C4-2B (cell line): Measurements from ENCODE around the gene ADA.

ENCODE experiments used
- H3K27ac ChIP-seq: fragments of 450-650 bp; 2 replicates; pipeline ENCODE4 v1.5.1; 2017
- ZFX ChIP-seq: fragments of 450-650 bp; IDR thresholded peaks from 2 replicates; pipeline ENCODE4 v1.6.1; 2017
- TF ChIP-seq, protein P1 (sequence below): fragments of 450-650 bp; conservative IDR thresholded peaks from 2 replicates; pipeline ENCODE4 v1.5.1; 2017; ENCODE audit warnings: mild to moderate bottlenecking

Gene ADA

DNA sequence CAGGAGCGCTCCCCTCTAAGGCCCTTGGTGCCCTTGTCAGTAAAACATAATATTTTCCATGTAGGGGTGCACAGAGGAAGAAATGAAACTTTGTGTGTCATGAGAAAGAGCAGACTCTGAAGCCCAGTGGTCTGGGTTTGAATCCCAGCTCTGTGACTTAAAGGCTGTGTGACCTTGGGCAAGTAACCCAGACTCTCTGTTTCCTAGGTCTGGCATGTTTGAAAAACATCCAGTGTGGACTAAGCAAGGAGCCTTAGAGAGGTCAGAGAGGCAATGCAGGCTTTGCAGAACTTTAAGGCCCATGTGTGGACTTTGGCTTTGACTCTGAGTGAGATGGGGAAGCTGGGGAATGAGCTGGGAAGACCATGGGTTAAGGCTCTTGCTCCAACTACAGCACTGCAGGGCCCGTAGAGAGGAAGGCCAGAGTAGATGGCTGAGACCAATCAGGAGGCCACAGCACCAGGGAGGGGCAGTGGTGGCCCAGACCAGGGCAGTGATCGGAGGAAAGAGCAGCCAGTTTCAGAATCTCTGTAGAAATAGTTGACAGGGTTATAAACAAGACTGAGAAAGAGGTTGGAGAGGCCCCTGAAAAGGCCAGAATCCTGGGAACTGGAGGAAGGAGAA lies 18.2 kb downstream of the ADA start:
- TF ChIP-seq ZFX, result no peak
- TF ChIP-seq, protein P1, sequence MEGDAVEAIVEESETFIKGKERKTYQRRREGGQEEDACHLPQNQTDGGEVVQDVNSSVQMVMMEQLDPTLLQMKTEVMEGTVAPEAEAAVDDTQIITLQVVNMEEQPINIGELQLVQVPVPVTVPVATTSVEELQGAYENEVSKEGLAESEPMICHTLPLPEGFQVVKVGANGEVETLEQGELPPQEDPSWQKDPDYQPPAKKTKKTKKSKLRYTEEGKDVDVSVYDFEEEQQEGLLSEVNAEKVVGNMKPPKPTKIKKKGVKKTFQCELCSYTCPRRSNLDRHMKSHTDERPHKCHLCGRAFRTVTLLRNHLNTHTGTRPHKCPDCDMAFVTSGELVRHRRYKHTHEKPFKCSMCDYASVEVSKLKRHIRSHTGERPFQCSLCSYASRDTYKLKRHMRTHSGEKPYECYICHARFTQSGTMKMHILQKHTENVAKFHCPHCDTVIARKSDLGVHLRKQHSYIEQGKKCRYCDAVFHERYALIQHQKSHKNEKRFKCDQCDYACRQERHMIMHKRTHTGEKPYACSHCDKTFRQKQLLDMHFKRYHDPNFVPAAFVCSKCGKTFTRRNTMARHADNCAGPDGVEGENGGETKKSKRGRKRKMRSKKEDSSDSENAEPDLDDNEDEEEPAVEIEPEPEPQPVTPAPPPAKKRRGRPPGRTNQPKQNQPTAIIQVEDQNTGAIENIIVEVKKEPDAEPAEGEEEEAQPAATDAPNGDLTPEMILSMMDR, result no peak
- no peak overlapping the region for H3K27ac ChIP-seq

DNA sequence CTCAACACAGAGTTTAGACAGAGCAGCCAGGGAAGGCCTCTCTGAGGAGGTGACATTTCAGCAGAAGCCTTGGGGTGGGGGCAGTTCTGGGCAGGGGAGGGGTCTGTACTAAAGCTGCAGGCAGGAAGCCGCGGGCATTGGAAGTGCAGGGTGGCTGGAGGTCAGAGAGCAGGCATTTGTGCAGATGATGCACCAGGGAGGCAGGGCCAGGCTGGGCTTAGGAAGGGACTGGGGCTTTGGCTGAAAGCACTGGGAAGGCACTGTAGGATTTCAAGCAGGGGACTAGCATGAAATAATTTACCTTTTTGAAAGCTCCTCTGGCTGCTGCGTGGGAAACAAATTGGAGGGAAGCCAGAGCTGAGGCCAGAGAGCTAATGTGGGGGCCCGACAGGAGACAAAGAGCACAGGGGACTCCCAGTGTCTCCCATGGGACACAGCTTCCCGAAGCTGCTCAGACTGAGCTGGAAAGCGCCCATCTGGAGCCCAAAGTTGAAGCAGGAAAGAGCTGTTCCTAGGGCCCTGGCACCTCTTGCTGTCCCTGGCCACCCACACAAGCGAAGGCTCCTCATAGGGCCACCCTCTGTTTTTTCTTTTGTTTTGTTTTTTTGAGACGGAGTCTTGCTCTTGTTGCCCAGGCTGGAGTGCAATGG lies 19.3 kb downstream of the ADA start:
- H3K27ac ChIP-seq, result no peak overlapping the region
- TF ChIP-seq, protein P1, result no peak
- TF ChIP-seq ZFX, result no peak

DNA sequence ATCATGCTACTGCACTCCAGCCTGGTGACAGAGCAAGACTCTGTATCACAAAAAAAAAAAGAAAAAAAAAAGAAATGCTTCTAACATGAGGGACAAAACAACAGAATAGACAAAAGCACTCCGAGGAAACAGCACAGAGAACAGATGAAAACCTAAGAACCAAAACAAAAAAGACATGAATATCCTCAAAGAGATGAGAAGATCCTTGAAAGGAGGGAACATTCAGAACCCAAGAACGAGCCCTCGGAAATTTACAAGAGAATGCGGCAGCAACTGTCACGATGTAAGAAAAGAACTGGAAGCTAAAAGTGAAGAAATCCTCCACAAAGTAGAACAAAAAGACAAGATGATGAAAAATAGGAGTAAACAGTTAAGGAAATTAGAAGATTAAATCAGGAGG lies 21.2 kb downstream of the ADA start:
- TF ChIP-seq, protein P1, result no peak
- no peak for TF ChIP-seq ZFX
- no peak overlapping the region for H3K27ac ChIP-seq

DNA sequence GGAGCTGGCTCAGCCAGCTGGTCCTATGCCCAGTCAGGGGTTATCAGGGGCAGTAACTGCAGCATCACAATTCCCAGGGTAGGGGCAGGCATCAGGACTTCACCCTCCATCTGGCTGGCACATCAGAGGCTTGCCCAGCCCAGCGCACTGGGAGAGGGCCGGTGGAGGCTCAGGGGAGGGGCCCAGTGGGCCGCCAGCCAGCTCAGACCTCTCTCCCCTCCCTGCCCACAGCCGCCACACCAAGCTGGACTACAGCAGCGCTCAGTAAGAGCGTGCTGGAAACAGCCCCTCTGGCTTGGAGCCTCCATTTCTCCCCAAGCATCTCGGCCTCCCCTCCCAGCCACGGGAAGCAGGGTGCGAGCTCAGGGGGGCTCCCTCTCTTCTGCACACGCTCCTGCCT lies 22.0 kb downstream of the ADA start:
- H3K27ac ChIP-seq, result no peak overlapping the region
- TF ChIP-seq, protein P1, result no peak
- no peak for TF ChIP-seq ZFX

DNA sequence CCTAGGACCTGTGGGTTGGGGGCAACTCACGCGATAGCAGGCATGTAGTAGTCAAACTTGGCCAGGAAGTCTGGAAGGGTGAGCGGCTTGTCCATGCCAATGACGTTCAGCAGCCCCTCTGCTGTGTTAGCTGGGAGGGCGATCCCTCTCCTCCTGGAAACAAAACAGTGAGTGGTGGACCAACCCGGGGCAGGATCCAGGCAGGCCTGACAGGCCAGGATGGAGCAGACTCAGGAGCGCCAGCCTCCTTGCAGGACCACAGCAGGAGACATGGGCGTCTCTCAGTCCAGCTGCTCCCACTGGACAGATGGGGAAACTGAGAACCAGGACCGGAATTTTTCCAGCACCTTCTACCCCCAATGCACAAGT lies 22.5 kb downstream of the ADA start:
- H3K27ac ChIP-seq, result no peak overlapping the region
- TF ChIP-seq, protein P1, result no peak
- TF ChIP-seq ZFX, result no peak

DNA sequence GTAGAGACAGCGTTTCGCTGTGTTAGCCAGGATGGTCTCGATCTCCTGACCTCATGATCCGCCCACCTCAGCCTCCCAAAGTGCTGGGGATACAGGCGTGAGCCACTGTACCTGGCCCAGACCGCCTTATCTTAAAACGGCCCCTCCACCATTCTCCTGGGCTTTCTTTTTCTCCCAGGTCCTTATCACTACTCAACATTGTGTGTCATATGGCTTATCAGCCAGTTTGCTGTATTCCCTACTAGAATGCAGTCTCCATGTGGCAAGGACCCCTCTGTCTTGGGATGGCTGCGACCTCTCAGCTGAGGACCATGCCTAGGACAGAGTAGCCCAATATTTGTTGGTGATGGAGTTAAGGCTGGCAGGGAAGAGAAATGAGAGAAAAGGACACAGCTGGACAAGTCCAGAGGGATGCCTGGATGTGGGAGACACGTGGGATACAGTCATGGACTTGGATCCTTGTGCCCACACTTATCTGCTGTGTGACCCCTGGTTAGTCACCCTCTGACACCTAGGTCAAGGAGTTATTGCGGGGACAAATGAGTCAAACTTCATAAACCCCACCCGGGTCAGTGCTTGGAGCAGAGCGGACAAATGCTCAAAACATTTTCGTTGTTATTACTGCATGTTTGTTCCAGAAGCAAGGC lies 24.0 kb downstream of the ADA start:
- no peak overlapping the region for H3K27ac ChIP-seq
- no peak for TF ChIP-seq ZFX
- TF ChIP-seq, protein P1, result no peak

DNA sequence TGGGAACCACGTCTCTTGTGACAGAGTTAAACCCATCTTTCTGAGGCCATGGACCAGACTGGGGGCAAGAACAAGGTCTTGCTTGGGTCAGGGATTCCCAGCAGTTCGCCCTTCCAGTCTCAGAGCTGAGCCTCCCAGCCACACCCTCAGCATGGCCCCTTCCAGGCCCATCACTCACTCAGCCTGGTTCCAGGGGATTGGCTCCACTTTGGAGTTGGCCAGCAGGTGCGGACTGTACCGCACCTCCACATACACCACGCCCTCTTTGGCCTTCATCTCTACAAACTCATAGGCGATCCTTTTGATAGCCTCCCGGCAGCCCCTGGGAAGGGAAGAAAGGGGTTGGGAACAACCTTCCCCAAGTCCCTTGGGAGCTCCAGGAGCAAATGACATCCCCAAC lies 25.2 kb downstream of the ADA start:
- TF ChIP-seq ZFX, result no peak
- TF ChIP-seq, protein P1, result no peak
- no peak overlapping the region for H3K27ac ChIP-seq
